Panc1 (cell line): ENCODE measurements around the gene BBOF1. TPM values are rescaled to one million over a fixed set of nuclear protein-coding genes. Genes with fewer than 3 reads are reported as not detected.
A peak's percentile ranks its signal among the peaks of the same experiment; 100 is the strongest.

Experiments used
- ATAC-seq: fragments of 200-7000 bp; cut with Tn5 transposase; 2 replicates; pipeline ENCODE4 v1.9.1; 2020; ENCODE audit warnings: mild to moderate bottlenecking, moderate library complexity
- BruUV-seq: library from RNA; stranded (reverse); fragments of 400-500 nt; replicated peaks from 2 replicates; lab custom pipeline; 2021; lab: Mats Ljungman, UMichigan
- CTCF ChIA-PET: fragments of 300-600 bp; sonication (Branson Sonifier 250); formaldehyde crosslinking; loops from one replicate; lab custom pipeline; 2022; ENCODE audit warnings: antibody characterized with exemption; lab: Charles Lee
- POLR2A ChIA-PET: fragments of 300-600 bp; sonication (Branson Sonifier 250); formaldehyde crosslinking; loops from one replicate; lab custom pipeline; 2022; ENCODE audit warnings: antibody characterized with exemption; lab: Charles Lee
- DNase-seq: peaks from one replicate; pipeline ENCODE4 v3.0.0-alpha.2; 2010; ENCODE audit warnings: low read depth, low spot score
- H3K27ac ChIP-seq: 2 replicates; pipeline ENCODE4 v1.5.1; 2011; ENCODE audit warnings: mild to moderate bottlenecking, low read length, inconsistent platforms
- H3K27me3 ChIP-seq: fragments of 200-500 bp; sonication (Bioruptor generic); 2 replicates; pipeline ENCODE4 v1.6.0; 2014; ENCODE audit warnings: low read length, inconsistent platforms; ENCODE audit not compliant: control insufficient read depth, insufficient read depth
- H3K36me3 ChIP-seq: fragments of 200-500 bp; sonication (Bioruptor generic); 2 replicates; pipeline ENCODE4 v1.5.1; 2014; ENCODE audit warnings: inconsistent platforms, mild to moderate bottlenecking, low read length, moderate library complexity; ENCODE audit not compliant: control insufficient read depth, insufficient read depth
- H3K4me1 ChIP-seq: 2 replicates; pipeline ENCODE4 v1.5.1; 2011; ENCODE audit warnings: inconsistent platforms, mild to moderate bottlenecking, low read length, moderate library complexity; ENCODE audit not compliant: control insufficient read depth, insufficient read depth
- H3K4me3 ChIP-seq, 2 experiments: 2 replicates each; pipeline ENCODE4 v1.5.1; 2011 to 2012; ENCODE audit warnings: low read depth in 2 of 2, low read length in 2 of 2, mild to moderate bottlenecking in 2 of 2, inconsistent platforms in 1 of 2, moderate library complexity in 1 of 2
- H3K9me3 ChIP-seq: fragments of 200-500 bp; sonication (Bioruptor generic); 2 replicates; pipeline ENCODE4 v1.5.1; 2014; ENCODE audit warnings: low read depth, mild to moderate bottlenecking, inconsistent platforms, low read length, moderate library complexity; ENCODE audit not compliant: control insufficient read depth, insufficient read depth
- CTCF ChIP-seq: fragments of 450-650 bp; IDR thresholded peaks from 2 replicates; pipeline ENCODE4 v1.5.1; 2017; ENCODE audit warnings: mild to moderate bottlenecking
- POLR2AphosphoS5 ChIP-seq: IDR thresholded peaks from 2 replicates; pipeline ENCODE4 v1.6.1; 2012; ENCODE audit warnings: mild to moderate bottlenecking, low read depth, low read length, moderate library complexity
- REST ChIP-seq, 2 experiments: IDR thresholded peaks; 2 replicates each; pipeline ENCODE4 v1.6.1; 2011 to 2012; ENCODE audit warnings: low read depth in 2 of 2, control low read depth in 1 of 2, low read length in 1 of 2, mild to moderate bottlenecking in 1 of 2, moderate library complexity in 1 of 2; ENCODE audit not compliant: insufficient read depth in 1 of 2
- SIN3A ChIP-seq: IDR thresholded peaks from 2 replicates; pipeline ENCODE4 v1.6.1; 2012; ENCODE audit warnings: low read depth, mild to moderate bottlenecking, low read length, moderate library complexity, borderline replicate concordance; ENCODE audit not compliant: insufficient read depth
- TCF7L2 ChIP-seq: IDR thresholded peaks from 2 replicates; pipeline ENCODE4 v1.6.1; 2011; ENCODE audit warnings: mild to moderate bottlenecking, low read depth, low read length, inconsistent platforms
- in situ Hi-C: cut with HindIII; loops from 2 replicates; pipeline ENCODE4 v1.10.0; 2016; ENCODE audit warnings: low sequenced_read_pairs, low pct_unique_long_range_greater_than_20kb
- intact Hi-C: fragments of 100-400 bp; cut with micrococcal nuclease; formaldehyde crosslinking; loops from one replicate; pipeline ENCODE4 v1.10.0; 2022; ENCODE audit not compliant: unreplicated experiment
- total RNA-seq: library from RNA; stranded (reverse); gene quantifications from one replicate; pipeline ENCODE4 v1.2.1, GENCODE V29; 2021; ENCODE audit not compliant: unreplicated experiment

The BBOF1 gene
- total RNA-seq, 1 experiment from 2014 or later = 1.9 TPM

GRCh38 chr14:74083161-74083560, 64.0 kb downstream of the BBOF1 start:
- Histone ChIP-seq H3K36me3 (peaks cover 4% of the 10 kb centered on the region; the same call in 1 of the 2 replicates), H3K27ac (no peak overlapping the region), H3K4me3 (no peak overlapping the region), H3K9me3 (no peaks in the 10 kb centered on the region), H3K4me1 (peaks cover 7% of the 10 kb centered on the region; the same call in 1 of the 2 replicates), H3K27me3 (no peaks in the 10 kb centered on the region)
- BruUV-seq = no TSS peak
- in situ Hi-C loops (no loop called here), intact Hi-C loops (no loop called here)
- DNase-seq (no peak), ATAC-seq (no peak)
- CTCF ChIA-PET = no interaction called here
- TF ChIP-seq TCF7L2 (no peak), CTCF (no peak), POLR2AphosphoS5 (no peak), REST (IDR thresholded peaks at IDR 0.05; ENCODE audit: insufficient read depth in 1 of 2, low read depth in 2 of 2, low read length in 1 of 2) (no peak), SIN3A (no peak)
- POLR2A ChIA-PET = no interaction called here

GRCh38 chr14:74083784-74084276, 64.7 kb downstream of the BBOF1 start:
- no peaks in the 10 kb centered on the region for H3K27me3 ChIP-seq
- H3K27ac ChIP-seq = peak overlapping the region; percentile 39; the same call in 1 of the 2 replicates
- intact Hi-C loops (no loop called here), in situ Hi-C loops (no loop called here)
- H3K4me3 ChIP-seq = peak overlapping the region; percentile 76 to 98
- H3K36me3 ChIP-seq = peaks cover 4% of the 10 kb centered on the region; the same call in 1 of the 2 replicates
- CTCF ChIA-PET = no interaction called here
- H3K9me3 ChIP-seq = no peaks in the 10 kb centered on the region
- no TSS peak for BruUV-seq
- peak; percentile 64 for ATAC-seq
- no peak for DNase-seq
- TF ChIP-seq POLR2AphosphoS5 (no peak), REST (IDR thresholded peaks at IDR 0.05; ENCODE audit: insufficient read depth in 1 of 2, low read depth in 2 of 2, low read length in 1 of 2) (no peak), CTCF (no peak), TCF7L2 (no peak)
- peaks cover 7% of the 10 kb centered on the region; the same call in 1 of the 2 replicates for H3K4me1 ChIP-seq
- POLR2A ChIA-PET = no interaction called here
